ENCODE measurements around the gene BANK1. TPM values are rescaled to one million over a fixed set of nuclear protein-coding genes. Genes with fewer than 3 reads are reported as not detected.
"Not testable (repeated sequence)": the region's sequence is repeated elsewhere in the genome, so short reads cannot be mapped to it uniquely, and the experiment has no call there.

BANK1 gene
- total RNA-seq, 1 donor from 2014 or later, result 1.7 TPM

GRCh38 chr4:101871962-101872676 is 81.6 kb downstream of the BANK1 start:
- no peaks in the 10 kb centered on the region for H3K36me3 Mint-ChIP-seq
- TF ChIP-seq CTCF (conservative IDR thresholded peaks at IDR 0.05), result no peak
- H3K4me3 Mint-ChIP-seq, result no peak overlapping the region
- H3K4me1 Mint-ChIP-seq (ENCODE audit: unreplicated experiment), result no peaks in the 10 kb centered on the region
- no peaks in the 10 kb centered on the region for H3K9me3 Mint-ChIP-seq
- DNase-seq (ENCODE audit: extremely low spot score, unreplicated experiment), result no peak
- no peak overlapping the region for H3K27ac Mint-ChIP-seq
- H3K27me3 Mint-ChIP-seq, result no peaks in the 10 kb centered on the region

- no peak overlapping the region for H3K4me3 Mint-ChIP-seq
- no peaks in the 10 kb centered on the region for H3K36me3 Mint-ChIP-seq
- TF ChIP-seq CTCF (conservative IDR thresholded peaks at IDR 0.05), result no peak
- H3K27ac Mint-ChIP-seq, result no peak overlapping the region
- peaks cover 9% of the 10 kb centered on the region for H3K9me3 Mint-ChIP-seq
- no peak for DNase-seq (ENCODE audit: extremely low spot score, unreplicated experiment)
- no peaks in the 10 kb centered on the region for H3K27me3 Mint-ChIP-seq
- H3K4me1 Mint-ChIP-seq (ENCODE audit: unreplicated experiment), result no peaks in the 10 kb centered on the region
Observed at GRCh38 chr4:101885574-101885973, 95.0 kb downstream of the BANK1 start.

DNA sequence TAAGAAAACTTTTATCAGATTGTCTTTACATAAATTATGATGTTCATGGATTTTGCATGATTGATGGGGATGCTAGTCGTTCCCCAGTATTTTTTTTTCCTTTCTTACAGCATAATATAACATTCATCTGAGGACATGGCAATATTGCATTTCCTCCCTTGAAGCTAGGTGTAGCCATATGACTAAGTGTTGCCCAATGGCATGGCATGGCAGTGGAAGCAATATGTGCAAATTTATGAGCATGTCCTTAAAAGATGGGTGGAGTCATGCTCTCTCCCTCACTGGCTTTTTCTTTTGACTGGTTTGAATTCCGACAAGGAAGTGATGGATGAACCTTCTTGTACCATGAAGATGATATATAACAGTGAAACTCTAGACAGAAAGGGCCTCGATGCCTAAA is 96.3 kb downstream of the BANK1 start:
- Mint-ChIP-seq H3K9me3 (peaks cover 11% of the 10 kb centered on the region), H3K4me3 (no peak overlapping the region), H3K4me1 (ENCODE audit: unreplicated experiment) (no peaks in the 10 kb centered on the region), H3K36me3 (no peaks in the 10 kb centered on the region), H3K27me3 (no peaks in the 10 kb centered on the region), H3K27ac (no peak overlapping the region)
- TF ChIP-seq CTCF (conservative IDR thresholded peaks at IDR 0.05), result no peak
- DNase-seq (ENCODE audit: extremely low spot score, unreplicated experiment), result no peak

GRCh38 chr4:101888472-101888871 is 97.9 kb downstream of the BANK1 start:
- DNase-seq (ENCODE audit: extremely low spot score, unreplicated experiment), result no peak
- H3K27ac Mint-ChIP-seq, result no peak overlapping the region
- no peak for TF ChIP-seq CTCF (conservative IDR thresholded peaks at IDR 0.05)
- H3K9me3 Mint-ChIP-seq, result peaks cover 11% of the 10 kb centered on the region
- no peaks in the 10 kb centered on the region for H3K36me3 Mint-ChIP-seq
- no peak overlapping the region for H3K4me3 Mint-ChIP-seq
- H3K27me3 Mint-ChIP-seq, result no peaks in the 10 kb centered on the region
- no peaks in the 10 kb centered on the region for H3K4me1 Mint-ChIP-seq (ENCODE audit: unreplicated experiment)

DNA sequence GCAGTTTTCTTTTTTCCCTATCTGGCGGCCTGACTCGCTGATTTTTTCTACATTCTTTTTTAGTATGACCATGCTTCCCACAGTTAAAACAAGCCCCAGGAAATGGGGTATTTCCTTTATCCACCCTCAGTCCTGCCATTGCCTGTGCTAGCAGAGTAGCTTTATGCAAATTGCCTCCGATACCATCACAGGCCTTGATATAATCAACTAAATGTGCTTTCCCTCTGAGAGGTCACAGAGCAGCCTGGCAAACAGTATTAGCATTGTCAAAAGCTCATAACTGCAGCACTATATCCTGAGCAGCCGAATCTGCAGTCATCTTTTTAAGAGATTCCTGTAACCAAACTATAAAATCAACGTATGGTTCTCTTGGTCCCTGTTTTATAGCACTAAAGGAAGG is 115.0 kb downstream of the BANK1 start:
- not testable (repeated sequence) for H3K27me3 Mint-ChIP-seq; H3K4me3 Mint-ChIP-seq; H3K36me3 Mint-ChIP-seq; H3K4me1 Mint-ChIP-seq (ENCODE audit: unreplicated experiment); H3K9me3 Mint-ChIP-seq; DNase-seq (ENCODE audit: extremely low spot score, unreplicated experiment)
- H3K27ac Mint-ChIP-seq, result peak overlapping the region; percentile 12

DNA sequence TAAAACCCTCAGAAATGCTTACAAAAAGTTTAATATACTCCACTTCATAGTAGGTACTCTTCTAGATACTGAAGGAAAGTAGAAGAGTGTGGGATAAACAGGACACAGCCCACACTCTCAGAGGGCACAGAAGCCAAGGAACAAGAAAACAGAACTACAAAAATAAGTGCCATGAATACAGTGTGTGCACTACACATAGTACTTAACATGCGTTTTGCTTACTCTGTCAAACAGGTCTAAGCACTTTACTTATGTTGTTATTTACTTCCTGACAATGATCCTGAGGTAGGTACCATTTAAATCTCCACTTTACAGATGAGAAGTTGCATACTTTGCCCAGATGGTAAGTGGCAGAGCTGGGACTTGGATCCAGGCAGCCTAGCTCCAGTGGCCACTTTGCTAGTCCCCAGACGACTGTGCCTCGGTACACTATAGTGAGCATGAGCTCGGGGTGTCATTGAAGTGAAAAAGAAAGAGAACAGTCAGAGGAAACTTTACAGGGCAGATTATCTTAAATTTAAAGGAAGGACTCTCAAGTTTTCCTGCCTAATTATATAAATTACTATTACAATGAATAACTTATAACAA is 120.3 kb downstream of the BANK1 start:
- Mint-ChIP-seq H3K4me1 (ENCODE audit: unreplicated experiment) (peaks cover 2% of the 10 kb centered on the region), H3K9me3 (no peaks in the 10 kb centered on the region), H3K4me3 (no peak overlapping the region), H3K27me3 (no peaks in the 10 kb centered on the region), H3K36me3 (no peaks in the 10 kb centered on the region), H3K27ac (no peak overlapping the region)
- no peak for TF ChIP-seq CTCF (conservative IDR thresholded peaks at IDR 0.05)
- DNase-seq (ENCODE audit: extremely low spot score, unreplicated experiment), result no peak

Data from type B pancreatic cell (in vitro differentiated cells).